ENCODE measurements around the gene WASHC3.

The WASHC3 gene

DNA sequence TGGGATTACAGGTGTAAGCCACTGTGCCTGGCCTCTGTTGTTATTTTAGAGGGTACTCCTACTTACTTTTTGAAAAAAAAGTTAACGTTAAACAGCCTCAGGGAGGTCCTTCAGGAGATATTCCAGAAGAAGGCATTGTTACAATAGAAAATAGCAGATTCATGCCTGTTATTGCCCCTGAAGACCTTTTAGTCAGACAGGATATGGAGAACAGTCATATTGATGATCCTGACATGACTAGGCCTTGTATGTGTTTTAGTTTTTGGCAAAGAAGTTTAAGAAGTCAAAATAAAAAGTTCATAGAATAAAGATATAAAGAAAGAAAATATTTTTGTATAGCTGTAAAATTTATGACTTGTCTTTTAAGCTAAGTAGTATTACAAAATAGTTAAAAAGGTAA is 45.3 kb downstream of the WASHC3 start:
- no peak for DNase-seq (ENCODE audit: low spot score)
- TF ChIP-seq, protein P1, sequence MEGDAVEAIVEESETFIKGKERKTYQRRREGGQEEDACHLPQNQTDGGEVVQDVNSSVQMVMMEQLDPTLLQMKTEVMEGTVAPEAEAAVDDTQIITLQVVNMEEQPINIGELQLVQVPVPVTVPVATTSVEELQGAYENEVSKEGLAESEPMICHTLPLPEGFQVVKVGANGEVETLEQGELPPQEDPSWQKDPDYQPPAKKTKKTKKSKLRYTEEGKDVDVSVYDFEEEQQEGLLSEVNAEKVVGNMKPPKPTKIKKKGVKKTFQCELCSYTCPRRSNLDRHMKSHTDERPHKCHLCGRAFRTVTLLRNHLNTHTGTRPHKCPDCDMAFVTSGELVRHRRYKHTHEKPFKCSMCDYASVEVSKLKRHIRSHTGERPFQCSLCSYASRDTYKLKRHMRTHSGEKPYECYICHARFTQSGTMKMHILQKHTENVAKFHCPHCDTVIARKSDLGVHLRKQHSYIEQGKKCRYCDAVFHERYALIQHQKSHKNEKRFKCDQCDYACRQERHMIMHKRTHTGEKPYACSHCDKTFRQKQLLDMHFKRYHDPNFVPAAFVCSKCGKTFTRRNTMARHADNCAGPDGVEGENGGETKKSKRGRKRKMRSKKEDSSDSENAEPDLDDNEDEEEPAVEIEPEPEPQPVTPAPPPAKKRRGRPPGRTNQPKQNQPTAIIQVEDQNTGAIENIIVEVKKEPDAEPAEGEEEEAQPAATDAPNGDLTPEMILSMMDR (IDR thresholded peaks at IDR 0.05; ENCODE audit: extremely low read depth, insufficient read depth, missing control alignments) = no peak
- in situ Hi-C loops (cut with MboI; ENCODE audit: low pct_unique_long_range_greater_than_20kb, low sequenced_read_pairs, unreplicated experiment) = no loop called here

DNA sequence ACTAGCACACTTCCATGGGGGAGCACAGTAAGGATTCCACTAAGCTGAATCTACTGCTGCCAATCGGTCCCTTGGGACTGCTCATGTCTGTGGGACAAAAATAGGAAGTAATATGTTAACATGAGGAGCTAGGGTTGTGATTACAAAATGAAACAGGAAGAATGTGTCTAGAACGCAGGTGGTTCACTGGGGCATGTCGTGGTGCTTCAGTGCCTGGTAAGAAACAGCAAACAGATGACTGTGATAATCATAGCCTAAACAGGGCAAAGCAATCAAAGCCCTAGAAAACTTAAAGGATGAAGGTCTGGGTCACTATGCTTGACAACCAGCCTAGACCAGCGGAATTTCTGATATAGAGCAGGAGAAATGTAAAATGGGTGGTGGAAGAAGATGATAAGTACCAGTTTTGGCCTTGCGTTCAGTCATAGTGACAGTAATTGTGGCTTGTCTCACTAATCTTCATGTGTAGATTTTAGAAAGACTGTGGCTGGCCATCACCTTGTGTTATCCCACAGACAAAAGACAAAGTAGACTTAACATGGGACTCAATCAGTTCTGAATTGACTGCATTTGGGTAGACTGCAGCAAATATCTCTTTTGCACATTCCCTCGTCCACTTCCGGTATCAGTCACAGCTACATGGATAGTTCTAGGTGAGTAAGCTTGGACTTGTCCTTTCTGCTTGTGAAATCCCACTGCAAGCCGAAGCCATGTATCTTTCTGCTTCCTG is 51.4 kb downstream of the WASHC3 start:
- DNase-seq (ENCODE audit: low spot score) = peak; percentile 34
- in situ Hi-C loops (cut with MboI; ENCODE audit: low pct_unique_long_range_greater_than_20kb, low sequenced_read_pairs, unreplicated experiment) = no loop called here
- TF ChIP-seq, protein P1 (IDR thresholded peaks at IDR 0.05; ENCODE audit: extremely low read depth, insufficient read depth, missing control alignments) = no peak

DNA sequence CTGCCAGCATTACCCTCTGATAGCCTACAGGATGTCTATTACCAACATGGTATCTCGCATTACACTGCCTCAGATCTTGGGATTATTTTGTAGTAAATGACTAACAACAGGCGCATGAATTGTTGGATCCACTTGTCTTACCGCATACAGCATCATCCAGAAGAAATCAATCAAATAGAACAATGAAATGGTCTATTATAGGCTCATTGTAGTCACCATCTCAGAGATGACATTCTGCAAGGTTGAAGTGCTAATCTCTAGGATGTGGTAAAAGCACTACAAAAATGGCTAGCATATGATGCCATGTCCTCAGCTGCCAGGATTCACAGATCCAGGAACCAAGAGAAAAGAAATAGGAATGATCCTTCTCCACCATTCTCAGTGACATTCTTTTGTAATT is 52.0 kb downstream of the WASHC3 start:
- TF ChIP-seq, protein P1 (IDR thresholded peaks at IDR 0.05; ENCODE audit: extremely low read depth, insufficient read depth, missing control alignments) = no peak
- in situ Hi-C loops (cut with MboI; ENCODE audit: low pct_unique_long_range_greater_than_20kb, low sequenced_read_pairs, unreplicated experiment) = no loop called here
- no peak for DNase-seq (ENCODE audit: low spot score)

DNA sequence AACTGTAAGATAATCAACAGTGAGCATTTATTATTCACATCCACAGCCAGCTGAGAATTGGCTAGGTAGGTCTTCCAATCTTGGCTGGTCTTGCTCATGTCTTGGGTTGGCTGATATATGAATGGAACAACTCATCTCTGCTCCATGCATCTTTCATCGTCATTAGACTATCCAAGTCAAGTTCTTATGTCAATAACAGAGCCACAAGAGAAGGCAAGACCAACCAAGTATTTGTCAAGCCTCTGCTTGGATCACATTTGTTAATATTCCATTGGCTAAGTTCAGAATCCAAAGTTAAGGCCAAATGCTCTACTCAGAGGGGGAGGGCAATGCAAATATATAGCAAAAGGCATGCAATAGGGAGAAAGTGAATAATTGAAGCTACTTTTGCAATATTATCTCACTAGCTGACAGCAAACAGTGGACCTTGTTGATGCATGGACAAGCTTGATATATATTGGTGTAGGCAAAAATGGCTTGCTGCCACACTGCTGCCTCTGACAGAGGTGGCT is 53.1 kb downstream of the WASHC3 start:
- TF ChIP-seq, protein P1 (IDR thresholded peaks at IDR 0.05; ENCODE audit: extremely low read depth, insufficient read depth, missing control alignments) = no peak
- in situ Hi-C loops (cut with MboI; ENCODE audit: low pct_unique_long_range_greater_than_20kb, low sequenced_read_pairs, unreplicated experiment) = no loop called here
- DNase-seq (ENCODE audit: low spot score) = no peak

DNA sequence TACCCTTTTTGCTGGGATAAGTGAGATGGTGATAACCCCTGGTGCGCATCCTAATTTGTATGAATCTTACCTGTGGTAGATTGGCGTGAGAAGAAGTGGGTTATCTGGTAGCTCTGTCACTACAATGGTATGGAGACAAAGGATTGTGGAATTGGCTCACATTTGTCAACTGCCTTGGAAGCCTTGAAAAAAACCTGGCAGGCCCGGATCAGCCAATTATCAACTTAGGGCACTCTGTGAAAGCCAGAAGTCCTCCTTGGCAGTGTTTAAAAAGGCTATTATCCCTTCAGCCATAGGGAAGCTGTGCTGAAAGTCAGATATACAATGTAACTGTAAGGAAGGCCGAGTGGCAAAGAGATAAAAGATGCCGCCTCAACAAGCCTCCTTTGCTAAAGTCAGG is 56.5 kb downstream of the WASHC3 start:
- no peak for DNase-seq (ENCODE audit: low spot score)
- TF ChIP-seq, protein P1 (IDR thresholded peaks at IDR 0.05; ENCODE audit: extremely low read depth, insufficient read depth, missing control alignments) = no peak
- in situ Hi-C loops (cut with MboI; ENCODE audit: low pct_unique_long_range_greater_than_20kb, low sequenced_read_pairs, unreplicated experiment) = no loop called here

DNA sequence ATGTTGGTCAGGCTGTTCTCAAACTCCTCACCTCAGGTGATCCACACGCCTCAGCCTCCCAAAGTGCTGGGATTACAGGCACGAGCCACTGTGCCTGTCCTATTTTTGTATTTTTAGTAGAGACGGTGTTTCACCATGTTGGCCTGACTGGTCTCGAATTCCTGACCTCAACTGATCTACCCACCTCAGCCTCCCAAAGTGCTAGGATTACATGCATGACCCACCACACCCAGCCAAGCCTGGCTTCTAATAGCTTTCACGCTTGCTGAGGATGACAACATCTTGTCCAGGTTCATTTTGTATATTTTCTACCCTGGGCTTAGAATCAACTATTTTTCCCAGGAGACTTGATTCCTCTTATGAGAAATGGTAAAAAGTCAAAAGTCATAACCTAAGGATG is 64.7 kb downstream of the WASHC3 start:
- in situ Hi-C loops (cut with MboI; ENCODE audit: low pct_unique_long_range_greater_than_20kb, low sequenced_read_pairs, unreplicated experiment) = no loop called here
- TF ChIP-seq, protein P1 (IDR thresholded peaks at IDR 0.05; ENCODE audit: extremely low read depth, insufficient read depth, missing control alignments) = no peak
- no peak for DNase-seq (ENCODE audit: low spot score)
